Caco-2 (cell line): ENCODE results near the gene SLC6A6. TPM values are rescaled to one million over a fixed set of nuclear protein-coding genes. Genes with fewer than 3 reads are reported as not detected.
A peak's percentile ranks its signal among the peaks of the same experiment; 100 is the strongest.

Experiments used
- BruUV-seq: library from RNA; stranded (reverse); fragments of 400-500 nt; replicated peaks from 2 replicates; lab custom pipeline; 2021; lab: Mats Ljungman, UMichigan
- CTCF ChIA-PET: fragments of 300-600 bp; sonication (Branson Sonifier 250); formaldehyde crosslinking; loops from one replicate; lab custom pipeline; 2022; ENCODE audit warnings: antibody characterized with exemption; lab: Charles Lee
- POLR2A ChIA-PET: fragments of 300-600 bp; sonication (Branson Sonifier 250); formaldehyde crosslinking; loops from one replicate; lab custom pipeline; 2022; ENCODE audit warnings: antibody characterized with exemption; lab: Charles Lee
- DNase-seq, 2 experiments: peaks; one replicate each; pipeline versions ENCODE4 v3.0.0 to v3.0.0-alpha.2; 2020 to 2022
- H3K27me3 ChIP-seq: replicated peaks from 2 replicates; pipeline ENCODE4 v1.6.0; 2011; ENCODE audit warnings: low read length; ENCODE audit not compliant: control insufficient read depth, insufficient read depth
- H3K36me3 ChIP-seq: 2 replicates; pipeline ENCODE4 v1.5.1; 2011; ENCODE audit warnings: low read length; ENCODE audit not compliant: control insufficient read depth, insufficient read depth
- H3K4me1 ChIP-seq: fragments of 250-450 bp; sonication (Bioruptor Pico); 2 replicates; pipeline ENCODE4 v1.5.1; 2020; ENCODE audit warnings: mild to moderate bottlenecking
- H3K4me3 ChIP-seq: 2 replicates; pipeline ENCODE4 v1.5.1; 2011; ENCODE audit warnings: low read depth, mild to moderate bottlenecking, control low read depth, low read length
- H3K9me3 ChIP-seq: fragments of 250-450 bp; sonication (Bioruptor Pico); 2 replicates; pipeline ENCODE4 v1.5.1; 2020; ENCODE audit warnings: mild to moderate bottlenecking, moderate library complexity
- H3K27ac Mint-ChIP-seq: one replicate; pipeline ENCODE4 v1.8.0; 2022; ENCODE audit warnings: mixed read lengths; ENCODE audit not compliant: unreplicated experiment
- H3K27me3 Mint-ChIP-seq: one replicate; pipeline ENCODE4 v1.8.0; 2022; ENCODE audit warnings: mixed read lengths; ENCODE audit not compliant: insufficient read depth, unreplicated experiment
- H3K36me3 Mint-ChIP-seq: one replicate; pipeline ENCODE4 v1.8.0; 2022; ENCODE audit warnings: mild to moderate bottlenecking, mixed read lengths; ENCODE audit not compliant: insufficient read depth, unreplicated experiment
- H3K4me1 Mint-ChIP-seq: one replicate; pipeline ENCODE4 v1.8.0; 2022; ENCODE audit warnings: low read depth, mixed read lengths; ENCODE audit not compliant: unreplicated experiment
- H3K4me3 Mint-ChIP-seq: one replicate; pipeline ENCODE4 v1.8.0; 2022; ENCODE audit warnings: mild to moderate bottlenecking, moderate library complexity, mixed read lengths; ENCODE audit not compliant: unreplicated experiment
- H3K9me3 Mint-ChIP-seq: one replicate; pipeline ENCODE4 v1.8.0; 2022; ENCODE audit warnings: mixed read lengths; ENCODE audit not compliant: unreplicated experiment
- intact Hi-C: fragments of 100-400 bp; cut with micrococcal nuclease; formaldehyde crosslinking; loops from one replicate; pipeline ENCODE4 v1.10.0; 2022; ENCODE audit not compliant: unreplicated experiment
- total RNA-seq: library from RNA; stranded (reverse); gene quantifications from 2 replicates; pipeline ENCODE4 v1.2.3, GENCODE V29; 2022
- TF ChIP-seq, protein P1 (sequence below), 2 experiments: fragments of 200-600 bp in 1 of 2; IDR thresholded peaks; 1 replicate in 1 of 2; 2 replicates in 1 of 2; pipeline versions ENCODE4 v1.5.1 to v1.8.0; 2011 to 2022; ENCODE audit warnings: antibody characterized with exemption in 1 of 2, control low read depth in 1 of 2, inconsistent platforms in 1 of 2, low read depth in 1 of 2, low read length in 1 of 2, mild to moderate bottlenecking in 1 of 2, moderate library complexity in 1 of 2; ENCODE audit not compliant: insufficient read depth in 1 of 2, severe bottlenecking in 1 of 2, unreplicated experiment in 1 of 2

SLC6A6 gene
- total RNA-seq, 1 experiment from 2014 or later, result 49.6 TPM

- CTCF ChIA-PET, result interaction anchor here (1.2 to 1.6 kb wide), 2 partner anchors 143 to 251 kb away, joined by 3 to 4 read pairs; no protein-coding TSS in a partner anchor
- intact Hi-C loops, result loop anchor here (1.0 to 10.0 kb wide), 3 partner anchors 29 to 143 kb away; no protein-coding TSS in a partner anchor
- Mint-ChIP-seq H3K4me1 (peaks cover 10% of the 10 kb centered on the region), H3K27ac (peak overlapping the region; percentile 97), H3K36me3 (peaks cover 42% of the 10 kb centered on the region), H3K4me3 (peak overlapping the region; percentile 100), H3K9me3 (no peaks in the 10 kb centered on the region), H3K27me3 (no peaks in the 10 kb centered on the region)
- no peaks in the 10 kb centered on the region for H3K27me3 ChIP-seq
- POLR2A ChIA-PET, result interaction anchor here (1.2 kb wide), 1 partner anchor 15 kb away, joined by 3 read pairs; no protein-coding TSS in a partner anchor
- H3K4me3 ChIP-seq, result peak overlapping the region; percentile 50
- peaks cover 10% of the 10 kb centered on the region; the same call in 1 of the 2 replicates for H3K4me1 ChIP-seq
- BruUV-seq, result no TSS peak
- TF ChIP-seq, protein P1, sequence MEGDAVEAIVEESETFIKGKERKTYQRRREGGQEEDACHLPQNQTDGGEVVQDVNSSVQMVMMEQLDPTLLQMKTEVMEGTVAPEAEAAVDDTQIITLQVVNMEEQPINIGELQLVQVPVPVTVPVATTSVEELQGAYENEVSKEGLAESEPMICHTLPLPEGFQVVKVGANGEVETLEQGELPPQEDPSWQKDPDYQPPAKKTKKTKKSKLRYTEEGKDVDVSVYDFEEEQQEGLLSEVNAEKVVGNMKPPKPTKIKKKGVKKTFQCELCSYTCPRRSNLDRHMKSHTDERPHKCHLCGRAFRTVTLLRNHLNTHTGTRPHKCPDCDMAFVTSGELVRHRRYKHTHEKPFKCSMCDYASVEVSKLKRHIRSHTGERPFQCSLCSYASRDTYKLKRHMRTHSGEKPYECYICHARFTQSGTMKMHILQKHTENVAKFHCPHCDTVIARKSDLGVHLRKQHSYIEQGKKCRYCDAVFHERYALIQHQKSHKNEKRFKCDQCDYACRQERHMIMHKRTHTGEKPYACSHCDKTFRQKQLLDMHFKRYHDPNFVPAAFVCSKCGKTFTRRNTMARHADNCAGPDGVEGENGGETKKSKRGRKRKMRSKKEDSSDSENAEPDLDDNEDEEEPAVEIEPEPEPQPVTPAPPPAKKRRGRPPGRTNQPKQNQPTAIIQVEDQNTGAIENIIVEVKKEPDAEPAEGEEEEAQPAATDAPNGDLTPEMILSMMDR (IDR thresholded peaks at IDR 0.05; ENCODE audit: insufficient read depth in 1 of 2, low read depth in 1 of 2, low read length in 1 of 2, severe bottlenecking in 1 of 2, unreplicated experiment in 1 of 2), result no peak
- H3K36me3 ChIP-seq, result peaks cover 2% of the 10 kb centered on the region; the same call in 1 of the 2 replicates
- H3K9me3 ChIP-seq, result no peaks in the 10 kb centered on the region
- DNase-seq, result peak in 1 of 2 experiments; percentile 34
These were observed 1.3 kb downstream of the SLC6A6 start for GRCh38 chr3:14403619-14404155.

- ChIA-PET CTCF (interaction anchor here (1.2 kb wide), 1 partner anchor 143 kb away, joined by 4 read pairs; no protein-coding TSS in a partner anchor), POLR2A (interaction anchor here (1.2 kb wide), 1 partner anchor 15 kb away, joined by 3 read pairs; no protein-coding TSS in a partner anchor)
- no peaks in the 10 kb centered on the region for H3K27me3 Mint-ChIP-seq
- peaks cover 42% of the 10 kb centered on the region for H3K36me3 Mint-ChIP-seq
- peak overlapping the region; percentile 100 for H3K4me3 Mint-ChIP-seq
- no TSS peak for BruUV-seq
- H3K9me3 Mint-ChIP-seq, result no peaks in the 10 kb centered on the region
- Histone ChIP-seq H3K4me1 (peaks cover 10% of the 10 kb centered on the region; the same call in 1 of the 2 replicates), H3K4me3 (peak overlapping the region; percentile 50), H3K36me3 (peaks cover 2% of the 10 kb centered on the region; the same call in 1 of the 2 replicates), H3K9me3 (no peaks in the 10 kb centered on the region), H3K27me3 (no peaks in the 10 kb centered on the region)
- TF ChIP-seq, protein P1 (IDR thresholded peaks at IDR 0.05; ENCODE audit: insufficient read depth in 1 of 2, low read depth in 1 of 2, low read length in 1 of 2, severe bottlenecking in 1 of 2, unreplicated experiment in 1 of 2), result no peak
- intact Hi-C loops, result loop anchor here (10.0 kb wide), 1 partner anchor 109 kb away; no protein-coding TSS in a partner anchor
- DNase-seq, result no peak
- peak overlapping the region; percentile 97 for H3K27ac Mint-ChIP-seq
- H3K4me1 Mint-ChIP-seq, result peaks cover 10% of the 10 kb centered on the region
These were observed 1.8 kb downstream of the SLC6A6 start for GRCh38 chr3:14404186-14404585.

DNA sequence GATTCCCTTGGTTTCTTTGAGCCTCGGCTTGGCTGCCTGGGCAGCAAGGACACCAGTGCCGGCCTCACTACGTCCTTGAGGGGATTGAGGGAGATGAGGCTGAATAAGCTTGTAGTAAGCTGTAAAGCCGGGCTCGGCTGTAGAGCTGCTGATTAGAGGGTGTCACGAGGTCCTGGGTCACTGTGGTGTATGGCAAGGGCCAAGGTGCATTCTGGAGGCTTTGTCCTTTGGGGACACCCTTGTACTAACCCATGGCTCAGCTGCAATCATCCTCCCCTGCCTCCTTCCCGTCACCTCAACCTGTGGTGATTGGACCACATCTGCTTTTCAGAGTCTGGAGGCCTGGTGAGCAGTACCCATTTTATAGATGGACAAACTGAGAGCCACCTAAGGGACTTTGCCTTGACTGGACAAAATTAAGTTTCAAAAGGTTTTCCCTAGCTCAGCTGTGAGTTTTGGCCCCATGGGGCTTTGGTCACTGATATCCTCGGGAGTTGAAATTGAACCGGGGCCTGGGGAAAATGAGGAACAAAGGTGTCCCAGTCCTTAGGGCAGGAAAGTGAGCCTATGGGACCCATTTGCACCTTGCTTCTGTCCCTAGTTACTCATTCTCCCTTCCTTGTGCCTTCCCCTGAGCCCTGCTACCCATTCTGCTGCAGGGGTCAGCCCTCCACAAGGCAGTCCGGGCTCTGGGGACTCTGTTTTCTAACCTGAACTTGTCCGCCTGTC lies 2.4 kb downstream of the SLC6A6 start:
- BruUV-seq, result no TSS peak

More for the DNA sequence above, 2.4 kb downstream of the SLC6A6 start:
- DNase-seq, result no peak
- peaks cover 2% of the 10 kb centered on the region; the same call in 1 of the 2 replicates for H3K36me3 ChIP-seq
- Mint-ChIP-seq H3K9me3 (no peaks in the 10 kb centered on the region), H3K4me3 (peak overlapping the region; percentile 100), H3K27me3 (no peaks in the 10 kb centered on the region), H3K27ac (no peak overlapping the region), H3K4me1 (peaks cover 10% of the 10 kb centered on the region), H3K36me3 (peaks cover 42% of the 10 kb centered on the region)
- TF ChIP-seq, protein P1 (IDR thresholded peaks at IDR 0.05; ENCODE audit: insufficient read depth in 1 of 2, low read depth in 1 of 2, low read length in 1 of 2, severe bottlenecking in 1 of 2, unreplicated experiment in 1 of 2), result no peak
- POLR2A ChIA-PET, result interaction anchor here (1.2 kb wide), 1 partner anchor 14 kb away, joined by 3 read pairs; no protein-coding TSS in a partner anchor
- intact Hi-C loops, result loop anchor here (10.0 kb wide), 1 partner anchor 110 kb away; no protein-coding TSS in a partner anchor
- CTCF ChIA-PET, result interaction anchor here (1.2 kb wide), 1 partner anchor 144 kb away, joined by 4 read pairs; no protein-coding TSS in a partner anchor
- H3K4me3 ChIP-seq, result peak overlapping the region; percentile 50
- H3K9me3 ChIP-seq, result no peaks in the 10 kb centered on the region
- H3K4me1 ChIP-seq, result peaks cover 10% of the 10 kb centered on the region; the same call in 1 of the 2 replicates
- no peaks in the 10 kb centered on the region for H3K27me3 ChIP-seq
